Epithelial cell of proximal tubule (primary cell): ENCODE results near the gene ZFYVE19. TPM values are rescaled to one million over a fixed set of nuclear protein-coding genes. Genes with fewer than 3 reads are reported as not detected.
A peak's percentile ranks its signal among the peaks of the same experiment; 100 is the strongest.

ENCODE experiments used
- DNase-seq: peaks from one replicate; pipeline ENCODE4 v3.0.0-alpha.2; 2011; ENCODE audit warnings: low read depth
- H3K4me3 ChIP-seq: 2 replicates; pipeline ENCODE4 v1.5.1; 2011; ENCODE audit warnings: low read depth, mild to moderate bottlenecking, low read length
- CTCF ChIP-seq: conservative IDR thresholded peaks from 2 replicates; pipeline ENCODE4 v1.5.1; 2012; ENCODE audit warnings: low read depth, mild to moderate bottlenecking, low read length
- total RNA-seq: library from RNA; depleted of rRNA; stranded (reverse); fragments of >200 nt; gene quantifications from 2 replicates; pipeline ENCODE4 v1.2.3, GENCODE V29; 2015

Gene ZFYVE19
- total RNA-seq, 1 donor from 2014 or later, result 34.8 TPM

GRCh38 chr15:40846841-40847222 is 39.9 kb downstream of the ZFYVE19 start:
- no peak for TF ChIP-seq CTCF
- DNase-seq, result peak; percentile 59
- peak overlapping the region; percentile 84 for H3K4me3 ChIP-seq

GRCh38 chr15:40847223-40847961 is 40.5 kb downstream of the ZFYVE19 start:
- no peak for DNase-seq
- TF ChIP-seq CTCF, result peak; percentile 4
- H3K4me3 ChIP-seq, result peak overlapping the region; percentile 84

- TF ChIP-seq CTCF, result no peak
- DNase-seq, result no peak
- H3K4me3 ChIP-seq, result no peak overlapping the region
Measured at GRCh38 chr15:40850576-40851112, 43.8 kb downstream of the ZFYVE19 start.

GRCh38 chr15:40852529-40852928 is 45.6 kb downstream of the ZFYVE19 start:
- DNase-seq, result no peak
- no peak for TF ChIP-seq CTCF

GRCh38 chr15:40853241-40853890 is 46.5 kb downstream of the ZFYVE19 start:
- no peak overlapping the region for H3K4me3 ChIP-seq
- no peak for TF ChIP-seq CTCF
- no peak for DNase-seq

More at GRCh38 chr15:40852529-40852928, 45.6 kb downstream of the ZFYVE19 start:
- no peak overlapping the region for H3K4me3 ChIP-seq

- H3K4me3 ChIP-seq, result no peak overlapping the region
- no peak for DNase-seq
- TF ChIP-seq CTCF, result no peak
Measured at GRCh38 chr15:40854161-40854560, 47.3 kb downstream of the ZFYVE19 start.
